Activated CD8-positive, alpha-beta memory T cell treated with anti-CD3 and anti-CD28 coated beads for 36 hours (primary cell): ENCODE results near the gene CALD1. TPM values are rescaled to one million over a fixed set of nuclear protein-coding genes. Genes with fewer than 3 reads are reported as not detected.

ENCODE experiments used
- CTCF ChIA-PET: fragments of 350-600 bp; sonication (Branson Sonifier 250); formaldehyde crosslinking; loops from one replicate; lab custom pipeline; 2021; ENCODE audit warnings: antibody characterized with exemption; lab: Charles Lee
- POLR2A ChIA-PET: fragments of 350-600 bp; sonication (Branson Sonifier 250); formaldehyde crosslinking; loops from one replicate; lab custom pipeline; 2021; ENCODE audit warnings: antibody characterized with exemption; lab: Charles Lee
- total RNA-seq, 2 experiments: library from RNA; stranded (reverse); gene quantifications; one replicate each; pipeline ENCODE4 v1.2.3, GENCODE V29; 2021

CALD1 gene
- total RNA-seq, 2 experiments from 2014 or later = 1.7 to 2.1 TPM

DNA sequence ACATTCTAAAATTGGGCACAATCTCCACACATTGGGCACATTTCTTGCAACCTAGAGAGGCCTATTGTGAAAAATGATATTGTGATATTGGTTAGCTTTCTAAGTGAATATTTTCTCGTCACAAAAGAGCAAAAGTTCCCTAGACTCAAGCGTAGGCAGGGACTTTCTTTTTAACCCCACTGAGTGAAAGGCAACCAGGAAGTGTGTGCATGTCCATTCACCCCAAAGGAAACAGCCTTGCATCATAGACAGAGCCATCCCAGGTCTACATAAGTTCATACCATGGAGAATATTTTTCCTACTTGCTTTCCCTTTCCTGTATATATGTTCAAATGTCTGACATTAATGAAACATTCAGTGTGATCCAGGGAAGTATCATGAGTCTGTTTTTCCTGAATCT lies 122.6 kb downstream of the CALD1 start:
- POLR2A ChIA-PET = no interaction called here
- CTCF ChIA-PET = no interaction called here

DNA sequence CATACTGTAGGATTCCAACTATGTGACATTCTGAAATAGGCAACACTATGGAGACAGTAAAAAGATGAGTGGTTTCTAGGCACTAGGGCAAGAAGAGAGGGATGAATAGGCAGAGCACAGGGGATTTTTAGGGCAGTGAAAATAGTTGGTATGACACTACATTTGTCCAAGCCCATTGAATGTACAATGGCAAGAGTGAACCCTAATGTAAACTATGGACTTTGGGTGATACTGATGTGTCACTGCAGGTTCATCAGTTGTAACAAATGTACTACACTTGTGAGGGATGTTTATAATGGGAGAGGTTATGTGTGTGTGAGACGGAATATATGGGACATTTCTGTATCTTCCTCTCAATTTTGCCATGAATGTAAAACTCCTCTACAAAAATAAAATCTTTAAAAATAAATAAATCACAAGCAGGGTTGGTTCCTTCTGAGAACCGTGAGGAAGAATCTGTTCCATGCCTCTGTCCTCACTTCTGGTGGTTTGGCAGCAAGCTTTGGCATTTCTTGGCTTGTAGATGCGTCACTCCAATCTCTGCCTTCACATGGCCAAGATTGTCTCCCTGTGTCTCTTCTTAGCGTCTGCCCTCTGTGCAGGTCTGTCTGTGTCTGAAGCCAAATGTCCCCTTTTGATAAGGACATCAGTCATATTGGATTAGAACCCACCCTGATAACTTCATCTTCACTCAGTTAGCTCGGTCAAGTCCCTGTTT lies 123.8 kb downstream of the CALD1 start:
- CTCF ChIA-PET = no interaction called here
- POLR2A ChIA-PET = no interaction called here

DNA sequence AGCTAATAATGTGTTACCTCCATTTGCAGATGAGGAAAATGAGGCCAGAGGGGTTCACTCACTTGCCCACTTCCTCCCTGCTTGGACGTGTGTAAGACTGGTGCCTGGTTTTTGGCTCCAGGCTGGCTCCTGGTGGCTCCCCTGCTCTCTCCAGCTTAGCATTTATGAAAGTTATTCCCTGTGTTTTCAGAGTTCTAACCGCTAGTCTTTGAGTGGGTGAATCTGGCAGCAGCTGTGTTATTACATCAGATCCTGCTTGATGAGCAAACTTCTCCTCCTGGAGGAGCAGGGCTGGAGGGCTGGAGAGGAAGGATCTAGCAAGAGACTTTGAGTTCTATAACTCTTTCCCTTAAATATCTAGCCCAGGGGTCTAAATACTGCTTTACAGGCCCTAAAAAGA lies 125.9 kb downstream of the CALD1 start:
- POLR2A ChIA-PET = no interaction called here
- CTCF ChIA-PET = no interaction called here

DNA sequence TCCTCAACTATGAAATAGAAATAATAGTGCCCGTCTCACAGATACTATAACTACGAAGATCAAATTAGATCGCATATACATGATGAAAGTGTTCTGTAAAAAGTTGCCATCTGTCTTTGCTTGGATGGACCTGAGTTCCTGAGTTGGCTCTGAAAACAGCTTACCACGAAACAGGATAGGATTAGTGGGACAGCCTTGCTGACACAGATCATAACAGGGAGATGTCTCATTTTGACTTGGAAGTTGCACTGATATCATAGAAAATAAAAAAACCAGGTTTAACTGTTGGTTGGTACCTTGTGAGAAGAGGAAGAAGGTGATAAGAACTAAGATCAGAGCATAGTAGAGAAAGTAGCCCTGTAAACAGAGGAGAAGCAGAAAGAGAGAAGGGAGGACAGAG lies 127.6 kb downstream of the CALD1 start:
- CTCF ChIA-PET = no interaction called here
- POLR2A ChIA-PET = no interaction called here

DNA sequence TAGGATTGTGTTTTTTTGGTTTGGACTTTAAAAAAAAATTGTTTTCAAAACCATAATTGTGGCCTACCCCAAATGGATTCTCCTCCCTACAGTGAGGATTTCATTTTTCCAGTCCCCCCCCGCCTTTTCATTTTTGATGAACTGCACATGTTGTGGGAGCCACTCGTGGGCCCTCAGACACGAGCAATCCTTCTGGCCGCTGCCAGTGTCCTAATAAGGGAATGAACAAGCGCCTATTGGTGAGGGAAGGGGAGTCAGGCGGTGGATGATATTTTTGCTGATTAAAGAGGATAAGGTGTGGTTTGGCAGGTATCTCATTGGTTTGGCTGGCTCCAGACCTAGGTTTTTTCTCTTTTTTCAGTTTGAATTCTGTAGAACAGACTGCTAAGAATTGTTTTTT lies 128.2 kb downstream of the CALD1 start:
- POLR2A ChIA-PET = no interaction called here

DNA sequence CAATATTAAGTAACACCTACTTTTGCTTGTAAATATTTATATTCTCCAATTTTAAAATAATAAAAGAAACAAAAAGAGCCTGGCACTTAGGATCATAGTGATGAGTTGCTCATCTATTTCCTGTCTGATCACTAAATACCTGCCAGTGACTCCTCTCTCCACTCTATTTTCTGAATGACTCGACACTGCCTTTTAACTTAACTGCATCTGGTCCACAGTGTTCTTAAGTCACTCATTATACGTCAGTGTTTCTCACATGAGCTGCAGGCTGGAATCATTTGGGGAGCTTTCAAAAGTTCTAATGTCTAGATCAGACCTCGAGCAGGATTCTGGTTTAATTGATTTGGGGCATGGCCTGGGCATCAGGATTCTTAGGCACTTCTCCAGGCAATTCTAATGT lies 128.9 kb downstream of the CALD1 start:
- ChIA-PET POLR2A (no interaction called here), CTCF (no interaction called here)

More for the DNA sequence above, 128.2 kb downstream of the CALD1 start:
- CTCF ChIA-PET = no interaction called here

DNA sequence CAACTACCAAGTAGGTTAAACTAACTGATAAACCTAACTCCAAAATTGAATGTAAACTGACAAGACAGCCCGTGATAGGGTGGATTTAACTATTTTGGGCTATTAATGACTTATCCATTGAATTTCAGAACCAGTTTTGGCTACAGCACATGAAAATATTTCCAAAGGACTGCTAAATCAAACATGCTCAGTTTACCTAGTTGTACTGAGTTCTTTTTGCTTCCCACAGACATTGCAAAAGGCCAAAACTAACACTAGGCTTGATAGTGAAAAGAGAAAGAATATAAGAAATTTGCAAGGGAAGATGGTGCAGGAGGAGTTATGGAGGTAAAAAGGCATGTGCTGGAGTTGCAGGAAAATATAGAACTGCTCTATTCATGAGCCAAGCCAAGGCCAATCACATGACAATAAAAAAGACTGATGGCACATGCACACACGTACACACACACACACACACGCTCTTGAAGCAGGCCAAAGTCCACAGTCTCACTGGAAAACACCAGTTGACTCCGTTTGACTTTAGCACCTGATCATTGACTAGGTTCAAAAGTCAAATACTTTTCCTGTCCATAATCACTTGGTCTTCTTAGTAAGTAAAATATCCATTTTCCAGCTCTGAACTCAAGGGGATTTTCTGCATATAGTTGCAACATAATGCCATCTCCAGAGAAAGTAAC lies 130.9 kb downstream of the CALD1 start:
- ChIA-PET CTCF (interaction anchor here (0.7 kb wide), 1 partner anchor 550 kb away, joined by 4 read pairs; no protein-coding TSS in a partner anchor), POLR2A (no interaction called here)

DNA sequence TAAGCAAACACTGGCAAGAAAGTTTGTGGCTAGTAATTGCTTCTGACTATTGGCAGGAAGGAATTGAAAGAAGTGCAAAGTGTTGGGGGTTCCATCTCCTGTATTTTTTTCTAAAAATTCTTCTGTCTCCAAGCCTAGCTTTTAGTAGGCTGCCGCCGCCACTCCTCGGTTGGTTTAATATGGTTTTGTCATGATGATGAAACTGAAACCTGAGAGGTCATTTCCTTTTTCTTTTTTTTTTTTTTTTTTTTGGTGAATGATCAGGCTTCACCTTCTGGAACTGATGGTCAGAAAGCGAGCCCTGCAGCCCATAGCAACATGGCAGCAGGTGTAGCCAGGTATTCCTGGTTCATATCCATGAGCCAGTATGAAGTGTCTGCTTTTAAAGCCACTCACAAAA lies 131.5 kb downstream of the CALD1 start:
- POLR2A ChIA-PET = no interaction called here
- CTCF ChIA-PET = interaction anchor here (0.7 kb wide), 1 partner anchor 549 kb away, joined by 4 read pairs; no protein-coding TSS in a partner anchor

DNA sequence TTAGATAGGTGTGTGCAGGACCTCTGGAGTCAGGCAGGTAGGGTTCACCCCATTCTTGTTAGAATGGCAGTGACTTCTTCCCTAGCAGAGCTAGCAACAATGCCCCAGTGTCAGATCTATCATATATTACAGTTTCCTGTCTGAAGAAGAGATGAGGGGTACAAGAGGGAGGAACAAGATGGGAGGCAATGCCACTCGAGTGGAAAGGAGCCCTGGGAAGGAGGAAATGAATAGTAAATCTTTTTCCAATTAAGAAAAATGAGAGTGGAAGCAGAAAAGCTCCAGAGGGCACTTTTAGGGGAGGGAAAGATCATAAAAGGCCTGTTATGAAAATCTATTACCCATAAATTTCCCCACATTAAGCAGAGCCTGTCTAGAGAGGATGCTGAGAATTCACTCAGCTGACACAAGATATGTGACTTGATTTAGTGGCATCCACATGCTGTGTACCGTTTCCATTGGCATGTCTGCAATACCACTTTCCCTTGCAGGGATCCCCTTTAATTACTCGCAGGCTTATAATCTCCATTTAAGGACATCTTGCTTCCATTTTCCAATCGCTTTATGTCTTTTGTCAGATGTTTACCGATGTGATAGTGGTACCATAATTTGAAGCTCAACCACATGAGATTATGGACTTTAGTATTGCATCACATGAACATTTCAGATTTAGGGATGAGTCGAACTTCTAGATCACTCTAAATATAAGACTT lies 136.9 kb downstream of the CALD1 start:
- POLR2A ChIA-PET = no interaction called here
- CTCF ChIA-PET = no interaction called here

DNA sequence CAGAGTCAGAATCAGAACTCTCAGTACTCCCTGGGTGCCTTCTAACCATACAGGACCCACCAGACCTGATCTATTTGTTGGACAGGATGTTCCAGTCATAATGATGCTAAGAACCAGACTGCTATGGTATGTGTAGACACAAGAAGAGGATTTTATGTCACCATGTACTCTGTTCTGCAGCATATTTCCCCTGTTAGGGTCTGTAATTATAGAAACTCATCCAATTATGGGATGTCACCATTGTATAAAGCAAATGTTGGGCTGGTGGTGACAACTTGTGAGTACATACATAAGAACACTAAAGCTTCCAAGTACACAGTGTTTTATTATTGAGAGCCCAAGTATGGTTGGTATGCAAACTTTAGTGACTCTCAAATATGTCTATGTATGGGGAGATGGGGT lies 139.8 kb downstream of the CALD1 start:
- CTCF ChIA-PET = no interaction called here
- POLR2A ChIA-PET = no interaction called here

DNA sequence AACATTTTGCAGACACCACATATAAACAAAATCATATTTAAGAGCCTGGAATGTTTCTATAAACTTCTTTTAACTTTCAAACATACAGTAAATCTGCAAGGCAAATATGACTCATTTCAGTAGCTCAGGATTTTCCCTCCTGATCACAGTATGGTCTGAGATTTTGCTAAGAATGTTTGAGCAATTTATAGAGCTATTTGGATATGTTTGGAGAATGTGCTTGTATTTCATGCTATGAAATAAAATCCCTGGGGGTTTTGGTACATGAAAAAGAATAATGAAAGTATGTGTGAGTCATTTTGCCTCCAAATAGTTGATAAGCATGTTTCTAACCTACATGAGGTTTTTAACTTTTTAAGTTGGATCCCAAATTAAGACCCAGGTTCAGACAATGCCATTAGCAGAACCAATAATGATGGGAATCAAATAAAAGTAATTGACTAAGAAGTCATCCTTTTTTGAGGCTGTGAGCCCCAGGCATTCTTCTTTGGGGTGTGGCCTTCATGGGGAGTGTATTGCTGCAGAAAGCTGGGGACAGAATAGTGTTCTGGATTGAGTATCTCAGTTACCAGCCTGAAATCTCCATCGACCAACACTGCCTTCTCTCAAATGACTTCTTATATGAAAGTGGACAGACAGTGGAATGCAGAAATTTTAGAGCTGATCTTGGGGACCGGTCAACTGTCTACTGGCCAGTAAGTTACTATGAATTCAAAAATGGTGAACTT lies 140.8 kb downstream of the CALD1 start:
- ChIA-PET CTCF (no interaction called here), POLR2A (interaction anchor here (0.6 kb wide), 1 partner anchor 47 kb away, joined by 3 read pairs; no protein-coding TSS in a partner anchor)

DNA sequence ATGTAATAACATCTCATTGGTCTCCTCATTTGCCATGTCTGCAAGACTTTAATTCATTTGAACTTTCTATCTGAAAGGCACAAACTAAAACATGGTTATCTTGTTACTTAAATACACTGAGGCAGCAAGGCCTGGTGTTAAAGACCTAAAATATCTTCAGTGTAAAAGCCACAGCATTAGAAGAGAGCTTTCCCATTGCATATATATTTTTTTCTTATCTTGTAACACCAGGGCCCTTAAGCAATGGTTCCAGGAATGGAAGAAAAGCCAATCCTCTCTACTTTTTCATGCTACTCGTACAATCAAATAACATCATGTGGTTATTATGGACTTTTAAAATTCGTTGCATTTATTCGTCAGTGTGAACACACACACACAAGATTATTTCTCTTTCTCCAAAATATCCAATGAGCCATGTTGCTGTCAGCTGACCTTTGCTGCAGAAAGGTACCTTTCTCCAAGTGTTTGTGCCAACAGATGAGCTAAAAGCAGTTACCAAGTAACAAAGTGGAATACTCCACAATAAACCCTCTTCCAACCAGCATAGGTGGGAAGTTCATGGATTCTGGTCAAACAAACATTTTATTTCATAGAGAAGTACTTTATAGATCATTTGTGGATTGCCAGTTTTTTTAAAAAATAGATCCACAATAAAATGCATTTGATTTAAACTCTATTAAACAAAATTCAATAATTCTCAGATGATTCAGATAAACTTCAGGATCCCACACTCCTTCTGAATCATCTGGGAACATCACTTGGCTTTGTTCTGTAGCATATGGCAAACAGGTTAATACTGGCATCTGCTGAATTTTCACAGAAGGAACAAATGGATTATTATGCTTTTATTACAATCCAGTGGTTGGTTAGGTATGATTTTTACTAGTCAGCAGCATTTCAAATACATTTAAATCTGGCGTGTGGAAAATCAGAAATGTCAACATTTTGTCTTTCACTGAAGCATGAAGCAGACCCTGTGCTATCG lies 143.6 kb downstream of the CALD1 start:
- CTCF ChIA-PET = no interaction called here
- POLR2A ChIA-PET = no interaction called here

DNA sequence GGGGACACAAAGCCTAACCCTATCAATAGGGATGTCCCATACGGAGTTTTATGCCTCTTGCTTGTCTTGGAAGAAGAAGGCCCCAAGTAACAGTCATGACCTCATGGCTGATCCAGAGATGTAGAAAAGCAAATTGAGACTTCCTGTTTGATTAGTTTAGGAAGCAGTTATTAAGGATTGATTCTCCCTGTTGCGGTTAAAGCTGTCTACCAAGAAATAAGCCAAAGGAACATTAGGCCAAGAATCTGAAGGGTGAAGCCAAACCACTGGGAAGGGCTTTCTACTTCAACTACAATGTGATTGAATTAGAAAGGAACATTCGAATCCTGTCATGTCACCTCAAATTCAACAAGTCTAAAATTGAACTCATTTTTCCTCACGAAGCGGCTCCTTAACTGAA lies 146.3 kb downstream of the CALD1 start:
- ChIA-PET CTCF (no interaction called here), POLR2A (no interaction called here)

DNA sequence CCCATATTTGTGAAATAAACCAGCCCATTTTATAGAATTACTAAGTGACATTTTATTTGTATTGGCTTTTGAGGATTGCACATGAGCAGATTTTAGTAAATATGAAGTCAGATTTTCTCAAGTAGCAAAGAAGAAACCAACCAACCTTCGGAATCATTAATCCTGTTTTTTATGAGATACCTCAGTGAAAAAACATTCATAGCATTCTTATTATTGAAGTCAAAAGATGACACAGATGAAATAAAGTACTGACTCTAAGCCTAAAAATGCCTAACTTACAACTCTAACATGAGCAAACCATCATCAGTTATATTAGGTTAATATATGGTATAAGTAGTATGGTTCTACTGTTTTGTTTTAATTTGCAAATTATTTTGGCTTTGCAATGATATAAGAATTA lies 147.0 kb downstream of the CALD1 start:
- ChIA-PET CTCF (no interaction called here), POLR2A (no interaction called here)

DNA sequence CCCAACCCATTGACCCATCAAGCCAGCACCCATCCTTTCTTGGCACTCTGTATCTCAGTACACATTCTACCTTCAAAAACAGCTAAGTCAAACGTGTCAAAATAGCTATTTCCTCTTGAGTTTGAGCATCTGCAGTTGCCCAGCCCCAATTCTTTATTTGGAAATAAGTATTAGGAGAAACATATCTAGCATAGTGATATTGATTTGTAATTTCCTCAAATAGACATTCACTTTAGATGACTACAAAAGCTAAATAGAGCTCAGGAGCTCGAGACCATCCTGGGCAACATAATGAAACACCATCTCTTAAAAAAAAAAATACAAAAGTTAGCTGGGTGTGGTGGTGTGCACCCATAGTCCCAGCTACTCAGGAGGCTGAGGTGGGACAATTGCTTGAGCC lies 147.6 kb downstream of the CALD1 start:
- ChIA-PET POLR2A (no interaction called here), CTCF (no interaction called here)

DNA sequence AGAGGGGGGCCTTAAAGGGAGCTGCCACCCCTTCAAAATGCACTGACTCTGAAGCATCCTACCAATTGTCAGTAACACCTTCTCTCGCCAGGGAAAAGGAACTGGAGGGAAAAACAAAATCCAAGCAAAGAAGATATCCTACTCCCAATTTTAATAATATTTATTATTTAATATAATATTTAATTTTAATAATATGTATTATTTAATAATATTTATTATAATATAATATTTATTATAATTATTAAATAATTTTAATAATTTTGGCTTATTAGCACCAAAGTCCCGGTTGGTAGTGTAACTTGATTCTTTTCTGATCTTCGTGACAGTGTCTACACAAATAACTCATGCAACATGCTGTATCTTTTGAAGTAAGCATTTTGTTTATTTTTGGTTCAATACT lies 148.3 kb downstream of the CALD1 start:
- ChIA-PET POLR2A (no interaction called here), CTCF (no interaction called here)

DNA sequence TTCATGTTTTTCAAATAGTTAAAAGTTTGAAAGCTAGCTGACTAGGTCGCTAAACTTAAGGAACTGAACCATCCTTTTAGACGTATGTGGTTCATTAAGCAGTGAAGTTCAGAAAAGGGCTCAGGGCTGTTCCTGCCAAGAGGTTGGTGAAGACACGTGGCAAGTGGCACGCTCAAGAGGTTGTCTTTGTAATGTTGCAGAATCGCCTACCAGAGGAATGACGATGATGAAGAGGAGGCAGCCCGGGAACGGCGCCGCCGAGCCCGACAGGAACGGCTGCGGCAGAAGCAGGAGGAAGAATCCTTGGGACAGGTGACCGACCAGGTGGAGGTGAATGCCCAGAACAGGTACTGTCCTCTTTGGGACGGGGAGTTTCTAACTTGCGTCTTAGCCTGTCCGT lies 149.1 kb downstream of the CALD1 start:
- POLR2A ChIA-PET = no interaction called here
- CTCF ChIA-PET = no interaction called here

DNA sequence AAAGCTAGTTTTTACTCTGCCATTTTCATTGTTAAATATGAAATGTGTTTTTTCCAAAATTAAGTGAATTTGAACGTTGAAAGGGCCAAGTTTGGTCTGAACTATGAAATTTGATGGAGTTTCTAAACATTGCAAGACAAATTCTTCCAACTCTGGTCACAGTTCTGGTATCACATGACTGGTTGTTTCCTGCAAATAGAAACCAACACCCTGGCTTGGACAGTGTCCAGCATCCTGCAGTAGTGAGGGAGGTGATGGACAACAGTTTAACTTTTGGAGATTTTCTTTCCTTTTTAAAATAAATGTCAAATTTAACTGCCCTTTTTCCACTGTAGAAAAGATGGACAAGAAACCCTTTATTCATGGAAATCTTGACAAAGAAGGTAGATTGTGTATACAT lies 152.1 kb downstream of the CALD1 start:
- ChIA-PET CTCF (no interaction called here), POLR2A (no interaction called here)
